Measurements from ENCODE around the gene CELA3B.

DNA sequence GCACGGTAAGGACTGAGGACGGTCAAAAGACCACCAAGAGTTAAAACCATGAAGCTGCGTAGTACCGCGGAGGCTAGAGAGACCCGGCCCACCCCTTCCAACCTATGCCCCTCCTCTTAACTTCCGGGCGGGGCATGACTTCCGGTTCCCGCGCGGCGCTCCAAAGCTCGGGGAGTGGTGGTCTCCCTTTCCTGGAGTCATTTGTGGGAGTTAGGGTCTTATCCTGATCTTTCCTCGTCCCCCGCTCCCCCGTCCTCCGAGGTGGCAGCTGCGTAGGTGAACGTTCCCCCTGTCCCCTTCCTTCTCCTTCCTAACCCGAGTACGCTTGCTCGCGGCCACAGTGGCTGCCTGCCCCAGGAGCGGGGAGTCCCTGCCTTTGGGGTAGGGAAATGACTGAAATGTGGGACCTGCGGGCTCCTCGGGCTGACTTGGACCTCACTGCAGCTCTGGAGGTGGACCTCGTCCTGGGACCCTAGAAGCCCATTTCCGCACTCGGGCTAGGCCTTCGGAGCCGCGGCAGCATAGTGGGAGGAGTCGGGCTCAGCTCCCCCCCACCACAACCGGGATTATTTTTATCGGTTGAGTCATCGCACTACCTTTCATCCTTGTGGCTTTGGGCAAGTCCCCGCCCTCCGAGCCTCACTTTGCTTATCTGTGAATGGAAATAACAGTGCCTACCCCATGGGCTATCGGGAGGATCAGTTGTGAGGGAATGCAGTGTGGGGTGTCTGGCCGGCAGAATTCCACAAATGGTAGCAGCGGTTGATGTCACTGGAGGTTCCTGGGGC is 48.7 kb downstream of the CELA3B start:
- TF ChIP-seq CTCF (IDR thresholded peaks at IDR 0.05 in 4 of 5, conservative IDR thresholded peaks at IDR 0.05 in 1 of 5) (no peak), POLR2A (IDR thresholded peaks at IDR 0.05) (peak; percentile 83 to 94)

Measured in gastrocnemius medialis (tissue), 4 donors.